H9 (cell line): Measurements from ENCODE around the gene SLC9A5. TPM values are rescaled to one million over a fixed set of nuclear protein-coding genes. Genes with fewer than 3 reads are reported as not detected.

ENCODE experiments used
- DNase-seq: peaks from one replicate; pipeline ENCODE4 v3.0.0-alpha.2; 2017
- H2AFZ ChIP-seq: one replicate; pipeline ENCODE4 v1.6.1; 2013; ENCODE audit warnings: mild to moderate bottlenecking, low read length, control low read depth, moderate library complexity
- H2AK5ac ChIP-seq: 2 replicates; pipeline ENCODE4 v1.6.1; 2013; ENCODE audit warnings: low read length, control low read depth, mixed read lengths; ENCODE audit not compliant: insufficient read length
- H2BK120ac ChIP-seq: one replicate; pipeline ENCODE4 v1.6.1; 2013; ENCODE audit warnings: low read depth, mild to moderate bottlenecking, low read length, control low read depth, inconsistent platforms; ENCODE audit not compliant: poor library complexity, severe bottlenecking
- H2BK12ac ChIP-seq: 2 replicates; pipeline ENCODE4 v1.6.1; 2013; ENCODE audit warnings: low read length, control low read depth, mixed read lengths, low read depth; ENCODE audit not compliant: insufficient read length
- H2BK15ac ChIP-seq: 2 replicates; pipeline ENCODE4 v1.6.1; 2013; ENCODE audit warnings: low read depth, low read length, control low read depth
- H2BK20ac ChIP-seq: one replicate; pipeline ENCODE4 v1.6.1; 2013; ENCODE audit warnings: low read depth, mild to moderate bottlenecking, low read length, control low read depth, inconsistent platforms; ENCODE audit not compliant: poor library complexity, severe bottlenecking
- H2BK5ac ChIP-seq: 2 replicates; pipeline ENCODE4 v1.6.1; 2013; ENCODE audit warnings: low read length, control low read depth, mixed read lengths; ENCODE audit not compliant: insufficient read length
- H3K14ac ChIP-seq: 2 replicates; pipeline ENCODE4 v1.6.1; 2013; ENCODE audit warnings: low read length, control low read depth; ENCODE audit not compliant: insufficient read depth
- H3K18ac ChIP-seq: 2 replicates; pipeline ENCODE4 v1.6.1; 2013; ENCODE audit warnings: low read depth, mild to moderate bottlenecking, mixed read lengths, low read length, control low read depth; ENCODE audit not compliant: insufficient read length
- H3K23ac ChIP-seq: 2 replicates; pipeline ENCODE4 v1.6.1; 2013; ENCODE audit warnings: low read length, control low read depth, mixed read lengths, low read depth; ENCODE audit not compliant: insufficient read length
- H3K23me2 ChIP-seq: 2 replicates; pipeline ENCODE4 v1.6.1; 2013; ENCODE audit warnings: low read depth, mild to moderate bottlenecking, mixed read lengths, low read length, control low read depth; ENCODE audit not compliant: insufficient read length, poor library complexity, severe bottlenecking
- H3K27ac ChIP-seq: 2 replicates; pipeline ENCODE4 v1.5.1; 2013; ENCODE audit warnings: low read length, control low read depth, mixed read lengths, low read depth; ENCODE audit not compliant: insufficient read length
- H3K27me3 ChIP-seq: 2 replicates; pipeline ENCODE4 v1.6.1; 2013; ENCODE audit warnings: low read length, control low read depth, inconsistent platforms; ENCODE audit not compliant: insufficient read depth
- H3K4ac ChIP-seq: 2 replicates; pipeline ENCODE4 v1.6.1; 2013; ENCODE audit warnings: low read depth, mild to moderate bottlenecking, control low read depth, inconsistent platforms, low read length, moderate library complexity
- H3K4me1 ChIP-seq: 2 replicates; pipeline ENCODE4 v1.6.1; 2013; ENCODE audit warnings: low read length, control low read depth, inconsistent platforms; ENCODE audit not compliant: insufficient read depth
- H3K4me2 ChIP-seq: 2 replicates; pipeline ENCODE4 v1.6.1; 2013; ENCODE audit warnings: low read length, control low read depth, mixed read lengths; ENCODE audit not compliant: insufficient read length, insufficient read depth
- H3K56ac ChIP-seq: 2 replicates; pipeline ENCODE4 v1.6.1; 2013; ENCODE audit warnings: low read depth, mild to moderate bottlenecking, mixed read lengths, low read length, control low read depth; ENCODE audit not compliant: insufficient read length
- H3K79me1 ChIP-seq: 2 replicates; pipeline ENCODE4 v1.6.1; 2013; ENCODE audit warnings: low read depth, mild to moderate bottlenecking, moderate library complexity, low read length, control low read depth, inconsistent platforms; ENCODE audit not compliant: insufficient read depth, poor library complexity, severe bottlenecking
- H3K79me2 ChIP-seq: 2 replicates; pipeline ENCODE4 v1.6.1; 2013; ENCODE audit warnings: low read length, control low read depth, inconsistent platforms; ENCODE audit not compliant: insufficient read depth
- H3K9ac ChIP-seq: 2 replicates; pipeline ENCODE4 v1.6.1; 2013; ENCODE audit warnings: low read length, control low read depth, mixed read lengths; ENCODE audit not compliant: insufficient read length; ENCODE audit errors: extremely low read depth
- H3K9me3 ChIP-seq: one replicate; pipeline ENCODE4 v1.6.1; 2013; ENCODE audit warnings: low read depth, low read length, inconsistent platforms; ENCODE audit not compliant: control insufficient read depth
- H3T11ph ChIP-seq: one replicate; pipeline ENCODE4 v1.6.1; 2013; ENCODE audit warnings: mild to moderate bottlenecking, low read length, control low read depth, inconsistent platforms
- H4K20me1 ChIP-seq: one replicate; pipeline ENCODE4 v1.6.1; 2013; ENCODE audit not compliant: control insufficient read depth, insufficient read length, insufficient read depth
- H4K5ac ChIP-seq: 2 replicates; pipeline ENCODE4 v1.6.1; 2013; ENCODE audit warnings: low read depth, mild to moderate bottlenecking, mixed read lengths, low read length, control low read depth; ENCODE audit not compliant: insufficient read length
- H4K8ac ChIP-seq: replicated peaks from 2 replicates; pipeline ENCODE4 v1.6.1; 2013; ENCODE audit warnings: low read length, control low read depth, mixed read lengths, low read depth; ENCODE audit not compliant: insufficient read length
- H4K91ac ChIP-seq: 2 replicates; pipeline ENCODE4 v1.6.1; 2013; ENCODE audit warnings: low read depth, mild to moderate bottlenecking, moderate library complexity, mixed read lengths, low read length, control low read depth; ENCODE audit not compliant: insufficient read length
- H3K27ac Mint-ChIP-seq, 3 experiments: 2 replicates in 2 of 3; 3 replicates in 1 of 3; pipeline ENCODE4 v1.8.0; 2020 to 2021; ENCODE audit warnings: mixed read lengths in 3 of 3, mild to moderate bottlenecking in 1 of 3, moderate library complexity in 1 of 3
- H3K27me3 Mint-ChIP-seq: 2 replicates; pipeline ENCODE4 v1.8.0; 2021; ENCODE audit warnings: low read depth, mild to moderate bottlenecking, moderate library complexity, mixed read lengths
- H3K36me3 Mint-ChIP-seq, 3 experiments: 2 replicates in 2 of 3; 3 replicates in 1 of 3; pipeline ENCODE4 v1.8.0; 2020 to 2021; ENCODE audit warnings: low read depth in 3 of 3, mixed read lengths in 3 of 3; ENCODE audit not compliant: insufficient read depth in 1 of 3
- H3K4me1 Mint-ChIP-seq, 2 experiments: 2 replicates each; pipeline ENCODE4 v1.8.0; 2020; ENCODE audit warnings: mixed read lengths in 2 of 2
- H3K4me3 Mint-ChIP-seq, 2 experiments: 2 replicates in 1 of 2; 3 replicates in 1 of 2; pipeline ENCODE4 v1.8.0; 2020 to 2021; ENCODE audit warnings: mild to moderate bottlenecking in 2 of 2, mixed read lengths in 2 of 2, moderate library complexity in 1 of 2
- H3K9me3 Mint-ChIP-seq, 2 experiments: 2 replicates in 1 of 2; 3 replicates in 1 of 2; pipeline ENCODE4 v1.8.0; 2020; ENCODE audit warnings: mild to moderate bottlenecking in 2 of 2, mixed read lengths in 2 of 2, moderate library complexity in 1 of 2
- WGBS: extraction: QIAGEN DNeasy Blood & Tissue Kit; methylation state at CpG from one replicate; pipeline ENCODE4 v1.1.7; 2013; ENCODE audit warnings: missing lambda C conversion rate, low lambda C conversion rate, mixed read lengths; ENCODE audit not compliant: insufficient read length; ENCODE audit errors: extremely low coverage; 5-methylcytosine and 5-hydroxymethylcytosine counted together
- total RNA-seq: library from RNA; stranded (reverse); gene quantifications from 2 replicates; pipeline ENCODE4 v1.2.1, GENCODE V29; 2021
- TF ChIP-seq, protein P1 (sequence below): fragments of 200-600 bp; sonication (generic); conservative IDR thresholded peaks from 3 replicates; pipeline ENCODE4 v1.8.0; 2021; ENCODE audit warnings: antibody characterized with exemption, mild to moderate bottlenecking

SLC9A5 gene
- total RNA-seq, 1 experiment from 2014 or later = 9.1 TPM

DNA sequence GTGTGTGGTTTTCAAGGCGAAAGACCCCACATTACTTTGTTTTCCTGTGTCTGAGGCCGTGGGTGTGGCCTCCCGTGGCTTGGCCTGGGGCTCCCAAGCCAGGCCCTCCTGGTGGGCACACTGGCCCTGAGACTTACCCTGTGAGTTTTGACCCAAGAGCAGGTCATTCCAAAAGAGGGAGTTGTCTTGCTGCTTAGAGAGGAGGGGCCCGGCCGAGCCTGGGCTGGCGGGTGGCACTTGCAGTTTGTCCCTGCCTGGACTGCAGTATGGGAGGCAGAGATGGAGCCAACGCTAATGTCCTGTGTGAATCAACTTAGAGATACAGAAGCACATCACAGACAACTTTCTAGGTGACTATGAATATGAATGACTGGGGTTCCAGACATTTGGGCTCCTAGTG lies 53.3 kb downstream of the SLC9A5 start:
- H2BK120ac ChIP-seq = no peak overlapping the region
- H3K27ac ChIP-seq = no peak overlapping the region
- H3K27me3 ChIP-seq = no peaks in the 10 kb centered on the region
- no peak overlapping the region for H3K56ac ChIP-seq
- no peak overlapping the region for H2BK20ac ChIP-seq
- no peak overlapping the region for H4K91ac ChIP-seq
- H2BK5ac ChIP-seq = no peak overlapping the region
- no peaks in the 10 kb centered on the region for H3K36me3 Mint-ChIP-seq
- no peak overlapping the region for H2BK15ac ChIP-seq
- TF ChIP-seq, protein P1, sequence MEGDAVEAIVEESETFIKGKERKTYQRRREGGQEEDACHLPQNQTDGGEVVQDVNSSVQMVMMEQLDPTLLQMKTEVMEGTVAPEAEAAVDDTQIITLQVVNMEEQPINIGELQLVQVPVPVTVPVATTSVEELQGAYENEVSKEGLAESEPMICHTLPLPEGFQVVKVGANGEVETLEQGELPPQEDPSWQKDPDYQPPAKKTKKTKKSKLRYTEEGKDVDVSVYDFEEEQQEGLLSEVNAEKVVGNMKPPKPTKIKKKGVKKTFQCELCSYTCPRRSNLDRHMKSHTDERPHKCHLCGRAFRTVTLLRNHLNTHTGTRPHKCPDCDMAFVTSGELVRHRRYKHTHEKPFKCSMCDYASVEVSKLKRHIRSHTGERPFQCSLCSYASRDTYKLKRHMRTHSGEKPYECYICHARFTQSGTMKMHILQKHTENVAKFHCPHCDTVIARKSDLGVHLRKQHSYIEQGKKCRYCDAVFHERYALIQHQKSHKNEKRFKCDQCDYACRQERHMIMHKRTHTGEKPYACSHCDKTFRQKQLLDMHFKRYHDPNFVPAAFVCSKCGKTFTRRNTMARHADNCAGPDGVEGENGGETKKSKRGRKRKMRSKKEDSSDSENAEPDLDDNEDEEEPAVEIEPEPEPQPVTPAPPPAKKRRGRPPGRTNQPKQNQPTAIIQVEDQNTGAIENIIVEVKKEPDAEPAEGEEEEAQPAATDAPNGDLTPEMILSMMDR = no peak
- H3K79me1 ChIP-seq = no peaks in the 10 kb centered on the region
- no peak overlapping the region for H2BK12ac ChIP-seq
- no peak overlapping the region for H2AK5ac ChIP-seq
- no peaks in the 10 kb centered on the region for H3K9me3 ChIP-seq
- no peak overlapping the region for H3K4ac ChIP-seq
- no peaks in the 10 kb centered on the region for H4K20me1 ChIP-seq
- DNase-seq = no peak
- no peak overlapping the region for H3K23ac ChIP-seq
- H3K23me2 ChIP-seq = no peaks in the 10 kb centered on the region
- H3K9me3 Mint-ChIP-seq = no peaks in the 10 kb centered on the region
- H3K4me1 Mint-ChIP-seq = no peaks in the 10 kb centered on the region
- H3T11ph ChIP-seq = no peak overlapping the region
- no peak overlapping the region for H3K18ac ChIP-seq
- no peak overlapping the region for H3K4me2 ChIP-seq
- no peak overlapping the region for H4K8ac ChIP-seq
- no peak overlapping the region for H4K5ac ChIP-seq
- peaks cover 47% of the 10 kb centered on the region for H3K27me3 Mint-ChIP-seq
- H3K4me3 Mint-ChIP-seq = no peak overlapping the region
- H3K4me1 ChIP-seq = no peaks in the 10 kb centered on the region
- no peaks in the 10 kb centered on the region for H3K79me2 ChIP-seq
- no peak overlapping the region for H3K9ac ChIP-seq
- H3K14ac ChIP-seq = no peak overlapping the region
- no peak overlapping the region for H3K27ac Mint-ChIP-seq
- no CpG with 5 or more reads among the region's 7 CpGs for WGBS
- no peak overlapping the region for H2AFZ ChIP-seq
